ENCODE data around the gene KRTAP21-3. TPM values are rescaled to one million over a fixed set of nuclear protein-coding genes. Genes with fewer than 3 reads are reported as not detected.
"Not testable (repeated sequence)": the region's sequence is repeated elsewhere in the genome, so short reads cannot be mapped to it uniquely, and the experiment has no call there.

The KRTAP21-3 gene
- polyA plus RNA-seq, 1 donor from 2014 or later, result not detected

- Histone ChIP-seq H3K79me2 (replicated peaks; ENCODE audit: insufficient read depth, low read length) (no peaks in the 10 kb centered on the region), H2AFZ (ENCODE audit: low read depth, low read length) (no peak overlapping the region), H3K36me3 (ENCODE audit: insufficient read depth, low read length) (no peaks in the 10 kb centered on the region), H3K27me3 (ENCODE audit: insufficient read depth, low read depth, low read length) (no peaks in the 10 kb centered on the region), H3K4me2 (ENCODE audit: low read length) (no peak overlapping the region), H3K27ac (ENCODE audit: low read length) (no peak overlapping the region), H4K20me1 (ENCODE audit: insufficient read depth) (no peaks in the 10 kb centered on the region), H3K9me3 (ENCODE audit: low read length) (no peaks in the 10 kb centered on the region), H3F3A (ENCODE audit: insufficient read depth, low read length, poor library complexity, severe bottlenecking) (no peaks in the 10 kb centered on the region), H3K4me3 (ENCODE audit: low read length) (no peak overlapping the region), H3K9ac (ENCODE audit: low read length) (no peak overlapping the region), H3K9me2 (ENCODE audit: insufficient read depth, low read length) (no peaks in the 10 kb centered on the region)
- no peak for TF ChIP-seq SMC3 (conservative IDR thresholded peaks at IDR 0.05; ENCODE audit: poor library complexity)
- TF ChIP-seq CTCF (IDR thresholded peaks at IDR 0.05; ENCODE audit: poor library complexity, severe bottlenecking), result no peak
- no peak for TF ChIP-seq POLR2AphosphoS5 (IDR thresholded peaks at IDR 0.05)
- TF ChIP-seq RAD21 (conservative IDR thresholded peaks at IDR 0.05), result no peak
- no peak for TF ChIP-seq REST (IDR thresholded peaks at IDR 0.05; ENCODE audit: borderline replicate concordance)
- TF ChIP-seq EZH2 (IDR thresholded peaks at IDR 0.05; ENCODE audit: borderline replicate concordance, insufficient read depth, low read length, poor library complexity, severe bottlenecking), result no peak
- TF ChIP-seq EP300 (conservative IDR thresholded peaks at IDR 0.05; ENCODE audit: poor library complexity, severe bottlenecking), result no peak
- TF ChIP-seq MXI1 (conservative IDR thresholded peaks at IDR 0.05; ENCODE audit: poor library complexity, severe bottlenecking), result no peak
- TF ChIP-seq TAF1 (IDR thresholded peaks at IDR 0.05; ENCODE audit: low read depth), result no peak
These were observed 39.7 kb upstream of the KRTAP21-3 start for GRCh38 chr21:30758306-30758705.

GRCh38 chr21:30755328-30755727 lies 36.8 kb upstream of the KRTAP21-3 start, which contains the start of gene KRTAP21-1:
Gene KRTAP21-1 (minus strand): TSS chr21:30755428. CDS start chr21:30755378, 50 bp downstream.
- H3K9ac ChIP-seq (ENCODE audit: low read length); H3K27me3 ChIP-seq (ENCODE audit: insufficient read depth, low read depth, low read length); H3K4me2 ChIP-seq (ENCODE audit: low read length); H2AFZ ChIP-seq (ENCODE audit: low read depth, low read length); H3K27ac ChIP-seq (ENCODE audit: low read length); H3K4me3 ChIP-seq (ENCODE audit: low read length); H3K79me2 ChIP-seq (replicated peaks; ENCODE audit: insufficient read depth, low read length); H3K9me2 ChIP-seq (ENCODE audit: insufficient read depth, low read length); H3K36me3 ChIP-seq (ENCODE audit: insufficient read depth, low read length); H3K9me3 ChIP-seq (ENCODE audit: low read length); H3F3A ChIP-seq (ENCODE audit: insufficient read depth, low read length, poor library complexity, severe bottlenecking); H4K20me1 ChIP-seq (ENCODE audit: insufficient read depth): not testable (repeated sequence)

- Histone ChIP-seq H3K27ac (ENCODE audit: low read length) (no peak within 1 kb of the TSS), H2AFZ (ENCODE audit: low read depth, low read length) (no peak within 1 kb of the TSS), H3F3A (ENCODE audit: insufficient read depth, low read length, poor library complexity, severe bottlenecking) (no peaks in the 10 kb centered on the region), H3K4me3 (ENCODE audit: low read length) (no peak within 1 kb of the TSS), H3K79me2 (replicated peaks; ENCODE audit: insufficient read depth, low read length) (no peaks in the 10 kb centered on the region), H3K9me3 (ENCODE audit: low read length) (no peaks in the 10 kb centered on the region), H3K27me3 (ENCODE audit: insufficient read depth, low read depth, low read length) (no peaks in the 10 kb centered on the region), H3K4me2 (ENCODE audit: low read length) (no peak within 1 kb of the TSS), H3K9ac (ENCODE audit: low read length) (no peak within 1 kb of the TSS), H3K9me2 (ENCODE audit: insufficient read depth, low read length) (no peaks in the 10 kb centered on the region), H3K36me3 (ENCODE audit: insufficient read depth, low read length) (no peaks in the 10 kb centered on the region), H4K20me1 (ENCODE audit: insufficient read depth) (no peaks in the 10 kb centered on the region)
- no peak for TF ChIP-seq EZH2 (IDR thresholded peaks at IDR 0.05; ENCODE audit: borderline replicate concordance, insufficient read depth, low read length, poor library complexity, severe bottlenecking)
- no peak for TF ChIP-seq SMC3 (conservative IDR thresholded peaks at IDR 0.05; ENCODE audit: poor library complexity)
- no peak for TF ChIP-seq POLR2AphosphoS5 (IDR thresholded peaks at IDR 0.05)
- TF ChIP-seq EP300 (conservative IDR thresholded peaks at IDR 0.05; ENCODE audit: poor library complexity, severe bottlenecking), result no peak
- TF ChIP-seq MXI1 (conservative IDR thresholded peaks at IDR 0.05; ENCODE audit: poor library complexity, severe bottlenecking), result no peak
These were observed 28.6 kb upstream of the KRTAP21-3 start, which contains the start of gene KRTAP21-2 for GRCh38 chr21:30747159-30747558. Gene KRTAP21-2 (minus strand): TSS chr21:30747259. CDS start chr21:30747202, 57 bp downstream.

Data from neural cell (in vitro differentiated cells).